Gastrocnemius medialis (tissue), 4 donors: ENCODE measurements around the gene MTREX. TPM values are rescaled to one million over a fixed set of nuclear protein-coding genes. Genes with fewer than 3 reads are reported as not detected.

Experiments
- ATAC-seq, 2 donors: fragments of 150-250 bp; one replicate each; pipeline ENCODE4 v1.9.1; 2016
- DNase-seq, 2 donors: peaks; one replicate each; pipeline ENCODE4 v3.0.0-alpha.2; 2019
- H3K27ac ChIP-seq, 4 donors: fragments of 200-600 bp; sonication (generic); 1 replicate in 1 of 4; 2 replicates in 3 of 4; pipeline ENCODE4 v1.5.1; 2016 to 2018; ENCODE audit warnings: mild to moderate bottlenecking in 2 of 4, moderate library complexity in 1 of 4
- H3K27me3 ChIP-seq, 3 donors: fragments of 200-600 bp; sonication (generic) in 2 of 3; 1 replicate in 1 of 3; 2 replicates in 2 of 3; pipeline versions ENCODE4 v1.5.1 to v1.6.0; 2016 to 2019; ENCODE audit warnings: mild to moderate bottlenecking in 1 of 3, moderate library complexity in 1 of 3
- H3K36me3 ChIP-seq, 2 donors: fragments of 200-600 bp; sonication (generic) in 1 of 2; one replicate each; pipeline ENCODE4 v1.5.1; 2017 to 2018
- H3K4me1 ChIP-seq, 2 donors: fragments of 200-600 bp; sonication (generic) in 1 of 2; one replicate each; pipeline ENCODE4 v1.5.1; 2016 to 2017; ENCODE audit warnings: mild to moderate bottlenecking in 2 of 2
- H3K4me3 ChIP-seq, 4 donors: fragments of 200-600 bp; sonication (generic) in 3 of 4; 1 replicate in 1 of 4; 2 replicates in 3 of 4; pipeline ENCODE4 v1.5.1; 2016 to 2019; ENCODE audit warnings: mild to moderate bottlenecking in 2 of 4
- H3K9me3 ChIP-seq, 3 donors: fragments of 200-600 bp; sonication (generic) in 2 of 3; 1 replicate in 1 of 3; 2 replicates in 2 of 3; pipeline ENCODE4 v1.5.1; 2016 to 2019
- POLR2A ChIP-seq, 2 donors: fragments of 450-650 bp; IDR thresholded peaks; one replicate each; pipeline ENCODE4 v1.6.1; 2017; ENCODE audit warnings: antibody characterized with exemption in 2 of 2, mild to moderate bottlenecking in 2 of 2, moderate library complexity in 2 of 2
- in situ Hi-C, 4 donors: fragments of 200-750 bp; cut with MboI; loops; one replicate each; pipeline versions ENCODE4 v1.15.0 to v1.8.0; 2017; ENCODE audit warnings: low sequenced_read_pairs in 4 of 4
- intact Hi-C: fragments of 100-400 bp; cut with DNase I; formaldehyde crosslinking; loops from one replicate; pipeline ENCODE4 v1.15.1; 2023; ENCODE audit warnings: low total_unique reads
- total RNA-seq, 4 donors: library from RNA; depleted of rRNA; stranded (reverse); fragments of >200 nt; gene quantifications; one replicate each; pipeline versions ENCODE4 v1.1.0 to v1.2.3, GENCODE V29; 2016
- TF ChIP-seq, protein P1 (sequence below), 5 experiments: fragments of 450-650 bp in 3 of 5; fragments of 200-600 bp in 2 of 5; sonication (generic) in 2 of 5; IDR thresholded peaks in 4 of 5; conservative IDR thresholded peaks in 1 of 5; 1 replicate in 4 of 5; 2 replicates in 1 of 5; pipeline ENCODE4 v1.5.1; 2016 to 2019; ENCODE audit warnings: antibody characterized with exemption in 5 of 5, mild to moderate bottlenecking in 3 of 5, moderate library complexity in 3 of 5

The MTREX gene
- total RNA-seq, 4 donors from 2014 or later: 92.4 to 124 (median 109) TPM

DNA sequence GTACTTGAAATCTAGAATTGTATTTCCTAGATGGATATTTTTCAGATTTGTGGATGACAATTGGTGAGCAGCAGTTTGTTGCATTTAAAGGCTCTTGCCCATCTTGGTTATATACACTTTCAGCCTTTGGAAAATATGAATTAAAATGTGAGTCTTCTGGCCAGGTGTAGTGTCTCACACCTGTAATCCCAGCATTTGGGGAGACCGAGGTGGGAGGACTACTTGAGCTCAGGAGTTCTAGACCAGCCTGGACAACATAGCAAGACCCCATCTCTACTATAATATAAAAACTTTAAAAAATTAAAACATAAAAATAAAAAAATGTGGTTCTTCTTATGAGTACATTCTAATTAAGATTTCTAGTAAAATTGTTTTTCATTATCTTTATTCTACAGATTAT lies 102.0 kb downstream of the MTREX start:
- Histone ChIP-seq H3K4me1 (no peaks in the 10 kb centered on the region), H3K27ac (no peak overlapping the region), H3K27me3 (no peaks in the 10 kb centered on the region), H3K9me3 (no peaks in the 10 kb centered on the region), H3K36me3 (peaks cover 0 to 42% of the 10 kb centered on the region in 2 donors), H3K4me3 (no peak overlapping the region)
- intact Hi-C loops: no loop called here
- DNase-seq: no peak
- ATAC-seq: no peak
- in situ Hi-C loops: loop anchor here (5.0 to 10.0 kb wide), 4 partner anchors 275 to 285 kb away; no protein-coding TSS in a partner anchor
- TF ChIP-seq POLR2A (IDR thresholded peaks at IDR 0.05): no peak
- TF ChIP-seq, protein P1, sequence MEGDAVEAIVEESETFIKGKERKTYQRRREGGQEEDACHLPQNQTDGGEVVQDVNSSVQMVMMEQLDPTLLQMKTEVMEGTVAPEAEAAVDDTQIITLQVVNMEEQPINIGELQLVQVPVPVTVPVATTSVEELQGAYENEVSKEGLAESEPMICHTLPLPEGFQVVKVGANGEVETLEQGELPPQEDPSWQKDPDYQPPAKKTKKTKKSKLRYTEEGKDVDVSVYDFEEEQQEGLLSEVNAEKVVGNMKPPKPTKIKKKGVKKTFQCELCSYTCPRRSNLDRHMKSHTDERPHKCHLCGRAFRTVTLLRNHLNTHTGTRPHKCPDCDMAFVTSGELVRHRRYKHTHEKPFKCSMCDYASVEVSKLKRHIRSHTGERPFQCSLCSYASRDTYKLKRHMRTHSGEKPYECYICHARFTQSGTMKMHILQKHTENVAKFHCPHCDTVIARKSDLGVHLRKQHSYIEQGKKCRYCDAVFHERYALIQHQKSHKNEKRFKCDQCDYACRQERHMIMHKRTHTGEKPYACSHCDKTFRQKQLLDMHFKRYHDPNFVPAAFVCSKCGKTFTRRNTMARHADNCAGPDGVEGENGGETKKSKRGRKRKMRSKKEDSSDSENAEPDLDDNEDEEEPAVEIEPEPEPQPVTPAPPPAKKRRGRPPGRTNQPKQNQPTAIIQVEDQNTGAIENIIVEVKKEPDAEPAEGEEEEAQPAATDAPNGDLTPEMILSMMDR (IDR thresholded peaks at IDR 0.05 in 4 of 5, conservative IDR thresholded peaks at IDR 0.05 in 1 of 5): no peak

DNA sequence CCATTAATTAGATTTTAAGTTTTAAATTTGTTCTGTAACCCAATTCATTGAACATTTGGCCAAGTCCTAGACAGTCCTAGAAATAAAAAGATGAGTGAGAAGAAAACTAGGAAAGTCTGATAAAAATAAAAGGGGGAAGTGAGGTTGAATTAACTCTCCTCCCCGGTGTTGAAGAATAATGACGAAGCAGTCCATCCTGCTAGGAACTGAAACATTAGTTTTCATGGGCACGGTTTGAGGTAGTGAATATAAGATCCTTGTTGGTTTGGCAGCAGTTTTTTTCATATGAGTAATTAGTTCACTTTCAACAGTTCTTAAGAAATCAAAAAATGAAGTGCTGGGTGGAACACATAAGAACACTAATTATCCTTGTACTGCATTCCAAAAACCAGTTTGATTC lies 103.1 kb downstream of the MTREX start:
- no peaks in the 10 kb centered on the region for H3K9me3 ChIP-seq
- peaks cover under 1 to 3% of the 10 kb centered on the region in 2 donors for H3K4me1 ChIP-seq
- intact Hi-C loops (no loop called here), in situ Hi-C loops (loop anchor here in 2 of 4 donors (5.0 kb wide), 2 partner anchors 276 to 281 kb away; no protein-coding TSS in a partner anchor)
- H3K27ac ChIP-seq: no peak overlapping the region
- DNase-seq (no peak), ATAC-seq (no peak)
- H3K27me3 ChIP-seq: no peaks in the 10 kb centered on the region
- TF ChIP-seq POLR2A (IDR thresholded peaks at IDR 0.05): no peak
- TF ChIP-seq, protein P1 (IDR thresholded peaks at IDR 0.05 in 4 of 5, conservative IDR thresholded peaks at IDR 0.05 in 1 of 5): no peak
- no peak overlapping the region for H3K4me3 ChIP-seq
- peaks cover 0 to 31% of the 10 kb centered on the region in 2 donors for H3K36me3 ChIP-seq

DNA sequence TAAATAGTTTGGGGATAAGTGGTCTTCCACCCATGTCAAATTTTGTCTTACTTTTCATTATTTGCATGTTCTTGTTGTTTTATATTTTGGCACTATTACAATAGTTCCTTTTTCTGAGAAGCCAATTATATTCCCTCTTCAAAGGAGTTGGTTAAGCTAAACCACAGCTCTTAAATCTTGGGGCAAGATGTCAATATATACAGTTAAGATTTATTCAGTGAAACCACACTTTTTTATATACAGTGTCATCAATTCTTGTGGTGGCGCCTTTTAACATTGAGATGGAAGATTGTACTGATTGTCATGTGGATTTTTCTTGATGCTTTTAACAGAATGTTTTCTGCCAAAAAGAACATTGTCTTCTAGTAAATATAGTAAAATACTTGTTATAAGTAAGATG lies 104.1 kb downstream of the MTREX start:
- ATAC-seq (no peak), DNase-seq (no peak)
- in situ Hi-C loops: loop anchor here in 2 of 4 donors (5.0 kb wide), 2 partner anchors 275 to 280 kb away; no protein-coding TSS in a partner anchor
- Histone ChIP-seq H3K27ac (no peak overlapping the region), H3K4me3 (no peak overlapping the region), H3K36me3 (peaks cover 0 to 25% of the 10 kb centered on the region in 2 donors), H3K4me1 (peaks cover 9 to 13% of the 10 kb centered on the region in 2 donors), H3K9me3 (no peaks in the 10 kb centered on the region), H3K27me3 (no peaks in the 10 kb centered on the region)
- TF ChIP-seq POLR2A (IDR thresholded peaks at IDR 0.05): no peak
- TF ChIP-seq, protein P1 (IDR thresholded peaks at IDR 0.05 in 4 of 5, conservative IDR thresholded peaks at IDR 0.05 in 1 of 5): no peak
- intact Hi-C loops: no loop called here

DNA sequence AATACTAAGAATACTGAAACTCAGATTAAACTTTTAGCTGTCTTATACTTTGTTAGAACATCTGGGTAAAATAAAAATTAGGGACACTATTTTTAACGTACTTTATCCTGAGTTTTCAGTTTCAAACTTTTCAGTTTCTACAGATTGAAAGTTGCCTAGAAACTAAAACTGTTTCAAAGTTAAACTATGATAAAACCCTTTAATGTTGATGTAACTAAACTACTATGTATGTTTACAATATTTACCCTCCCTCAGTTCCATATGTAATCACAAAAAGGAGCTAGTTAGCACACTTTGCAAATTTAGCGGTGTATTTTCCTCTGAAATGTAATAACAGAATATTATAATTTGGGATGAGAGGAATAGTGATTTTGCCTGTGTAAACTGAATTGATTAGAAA lies 105.9 kb downstream of the MTREX start:
- intact Hi-C loops: no loop called here
- in situ Hi-C loops: loop anchor here in 2 of 4 donors (5.0 kb wide), 2 partner anchors 274 to 279 kb away; no protein-coding TSS in a partner anchor
- peaks cover 13 to 15% of the 10 kb centered on the region in 2 donors for H3K4me1 ChIP-seq

More for the DNA sequence above, 105.9 kb downstream of the MTREX start:
- DNase-seq: no peak
- ATAC-seq: no peak
- TF ChIP-seq, protein P1 (IDR thresholded peaks at IDR 0.05 in 4 of 5, conservative IDR thresholded peaks at IDR 0.05 in 1 of 5): no peak
- no peak for TF ChIP-seq POLR2A (IDR thresholded peaks at IDR 0.05)
- H3K36me3 ChIP-seq: peaks cover 0 to 25% of the 10 kb centered on the region in 2 donors
- no peak overlapping the region for H3K4me3 ChIP-seq
- H3K9me3 ChIP-seq: no peaks in the 10 kb centered on the region
- no peaks in the 10 kb centered on the region for H3K27me3 ChIP-seq
- no peak overlapping the region for H3K27ac ChIP-seq
